ENCODE measurements around the gene ZNRD2.

ZNRD2 gene

DNA sequence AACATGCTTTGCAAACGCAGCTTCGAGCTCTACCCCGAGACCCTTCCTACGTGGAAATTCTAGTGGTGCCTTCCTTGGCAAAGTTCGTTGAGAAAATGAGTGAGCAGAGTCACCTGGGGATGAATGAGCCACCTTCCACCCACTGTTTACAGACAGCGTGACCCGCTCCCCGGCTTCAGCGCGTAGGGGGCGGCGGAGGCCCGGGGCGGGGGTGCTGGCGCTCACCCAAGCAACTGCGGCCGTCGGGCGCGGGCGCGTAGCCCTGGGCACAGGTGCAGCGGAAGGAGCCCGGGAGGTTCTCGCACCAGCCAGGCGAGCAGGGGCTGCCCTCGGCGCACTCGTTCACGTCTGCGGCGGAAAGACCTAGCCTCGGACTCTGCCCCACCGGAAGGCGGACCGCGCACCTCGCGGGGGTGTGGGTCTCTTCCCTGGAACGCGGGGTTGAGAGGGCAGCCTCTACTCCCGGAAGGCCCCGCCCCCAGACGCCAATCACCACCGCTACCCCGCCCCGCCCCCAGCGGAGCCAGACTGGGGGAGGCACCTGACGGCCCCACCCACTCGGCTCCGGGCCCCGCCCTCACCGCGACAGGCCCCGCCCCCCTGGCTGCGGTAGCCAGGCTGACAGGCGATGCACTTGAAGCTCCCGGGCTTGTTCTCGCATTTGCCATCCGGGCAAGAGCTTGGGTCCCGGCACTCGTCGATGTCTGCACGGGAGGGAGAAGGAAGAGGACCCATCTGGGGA is 23.9 kb upstream of the ZNRD2 start:
- ATAC-seq (peak; percentile 86), DNase-seq (ENCODE audit: low spot score in 2 of 2) (peak; percentile 100)
- Mint-ChIP-seq H3K27ac (peak overlapping the region; percentile 78), H3K4me3 (peak overlapping the region; percentile 75), H3K9me3 (no peaks in the 10 kb centered on the region), H3K4me1 (peaks cover 71% of the 10 kb centered on the region), H3K36me3 (peaks cover 51% of the 10 kb centered on the region)

DNA sequence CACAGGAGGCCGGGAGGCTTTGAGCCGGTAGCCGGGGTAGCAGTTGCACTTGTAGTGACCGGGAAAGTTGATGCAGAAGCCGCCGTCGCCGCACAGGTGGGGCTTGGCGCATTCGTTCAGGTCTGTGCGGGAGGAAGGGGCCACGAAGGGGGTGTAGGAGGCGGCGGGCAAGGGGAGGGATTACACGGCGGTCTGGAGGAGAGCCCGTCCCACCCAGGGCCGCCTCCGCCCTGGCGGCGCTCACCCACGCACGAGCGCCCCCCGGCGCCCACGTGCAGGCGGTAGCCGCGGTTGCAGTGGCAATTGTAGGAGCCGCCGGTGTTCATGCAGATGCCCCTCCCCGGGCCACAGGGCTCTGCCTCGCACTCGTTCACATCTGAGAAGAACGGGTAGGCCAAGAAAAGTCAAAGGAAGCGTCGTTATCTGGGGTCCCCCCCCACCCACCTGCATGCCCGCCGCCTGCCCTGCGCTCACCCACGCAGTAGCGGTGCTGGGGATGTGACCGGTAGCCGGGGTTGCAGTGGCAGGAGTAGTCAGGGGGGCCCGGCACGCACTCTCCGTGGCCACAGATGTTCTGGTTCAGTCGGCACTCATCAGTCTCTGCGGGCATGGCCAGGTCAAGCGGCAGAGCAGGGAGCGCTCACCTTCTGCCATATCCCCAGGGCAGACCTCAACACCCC is 22.7 kb upstream of the ZNRD2 start:
- no peak for DNase-seq (ENCODE audit: low spot score in 2 of 2)
- Mint-ChIP-seq H3K9me3 (no peaks in the 10 kb centered on the region), H3K4me3 (peak overlapping the region; percentile 75), H3K36me3 (peaks cover 60% of the 10 kb centered on the region), H3K27ac (peak overlapping the region; percentile 62), H3K4me1 (peaks cover 72% of the 10 kb centered on the region)
- ATAC-seq, result no peak

DNA sequence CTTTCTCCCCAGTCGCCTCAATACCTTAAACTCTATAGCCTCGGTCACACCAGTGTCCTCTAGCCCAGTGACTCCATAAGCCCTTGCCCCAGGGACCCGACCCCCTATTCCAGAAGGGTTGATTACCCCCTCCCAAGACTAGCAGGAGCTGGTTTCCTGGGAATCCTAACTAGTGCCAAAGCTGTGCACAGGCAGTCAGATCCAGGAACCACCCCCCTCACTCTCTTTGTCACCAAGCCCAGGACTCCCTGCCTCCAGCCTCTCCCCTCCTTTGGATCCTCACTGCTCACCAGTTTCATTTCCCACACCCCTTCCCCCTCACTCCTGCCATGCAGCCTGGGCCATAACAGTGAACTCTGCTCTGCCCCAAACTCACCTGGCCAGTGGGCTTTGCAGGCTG is 21.9 kb upstream of the ZNRD2 start:
- DNase-seq (ENCODE audit: low spot score in 2 of 2), result no peak
- peak overlapping the region; percentile 62 for H3K27ac Mint-ChIP-seq
- ATAC-seq, result no peak
- peak overlapping the region; percentile 75 for H3K4me3 Mint-ChIP-seq
- peaks cover 76% of the 10 kb centered on the region for H3K4me1 Mint-ChIP-seq
- peaks cover 53% of the 10 kb centered on the region for H3K36me3 Mint-ChIP-seq
- H3K9me3 Mint-ChIP-seq, result no peaks in the 10 kb centered on the region

DNA sequence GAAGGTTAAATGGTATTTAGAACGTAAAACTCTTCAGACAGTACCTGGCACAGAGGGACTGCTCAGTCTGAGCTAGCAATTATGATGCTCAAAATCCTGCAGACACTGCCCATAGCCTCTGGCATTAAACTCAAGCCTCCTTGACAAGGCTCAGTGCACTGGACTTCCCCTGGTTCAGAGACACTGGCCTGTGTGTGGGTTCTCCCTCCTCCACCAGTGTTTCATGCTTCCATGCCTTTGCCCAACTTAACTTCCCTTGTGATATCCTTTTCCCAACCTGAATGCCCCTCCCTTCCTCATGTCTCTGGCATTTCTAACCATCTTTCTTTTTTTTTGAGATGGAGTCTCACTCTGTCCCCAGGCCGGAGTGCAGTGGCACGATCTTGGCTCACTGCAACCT is 21.2 kb upstream of the ZNRD2 start:
- DNase-seq (ENCODE audit: low spot score in 2 of 2), result no peak
- peaks cover 50% of the 10 kb centered on the region for H3K36me3 Mint-ChIP-seq
- no peak overlapping the region for H3K27ac Mint-ChIP-seq
- H3K4me1 Mint-ChIP-seq, result peaks cover 73% of the 10 kb centered on the region
- H3K9me3 Mint-ChIP-seq, result no peaks in the 10 kb centered on the region
- no peak for ATAC-seq
- no peak overlapping the region for H3K4me3 Mint-ChIP-seq

DNA sequence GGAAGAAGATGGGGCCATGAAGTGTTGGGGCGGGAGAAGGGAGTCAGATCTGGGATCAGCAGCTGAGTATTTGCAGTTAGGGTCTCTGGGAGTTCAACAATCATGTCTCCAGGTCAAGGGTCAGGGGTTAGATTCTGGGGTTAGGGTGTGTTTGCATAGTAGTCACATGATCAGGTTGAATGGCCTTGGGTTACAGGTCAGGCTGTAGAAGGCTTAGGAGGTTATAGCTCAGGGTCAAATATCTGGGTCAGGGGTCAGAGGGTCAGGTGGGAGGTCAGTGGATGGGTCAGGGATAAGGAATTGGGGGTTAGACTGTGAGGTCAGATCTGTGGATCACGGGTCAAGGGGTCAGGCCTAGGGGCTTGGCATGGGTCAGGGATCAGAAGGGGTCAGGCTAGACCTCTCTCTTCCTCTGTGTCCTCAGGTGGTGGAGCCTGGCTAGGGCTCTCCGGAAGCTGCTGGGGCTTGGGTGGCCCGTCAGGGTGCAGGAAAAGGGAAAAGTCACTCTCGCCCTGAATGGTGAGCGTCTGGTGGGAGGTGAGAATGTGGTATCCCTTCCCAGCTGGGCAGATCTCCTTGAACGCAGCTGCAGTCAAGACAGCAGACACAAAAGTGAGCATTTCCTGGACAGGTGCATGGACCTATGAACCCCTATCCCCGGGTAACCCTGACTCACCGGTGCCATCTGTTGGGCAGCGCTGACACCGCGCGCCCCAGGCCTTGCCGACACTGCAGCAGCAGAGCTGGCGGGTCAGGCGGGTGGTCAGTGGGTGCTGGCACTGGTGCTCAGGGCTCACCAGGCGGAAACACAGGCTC is 18.5 kb upstream of the ZNRD2 start:
- peaks cover 74% of the 10 kb centered on the region for H3K4me1 Mint-ChIP-seq
- peak overlapping the region; percentile 79 for H3K27ac Mint-ChIP-seq
- DNase-seq (ENCODE audit: low spot score in 2 of 2) (peak; percentile 47 to 82), ATAC-seq (peak; percentile 54)
- no peak overlapping the region for H3K4me3 Mint-ChIP-seq
- peaks cover 43% of the 10 kb centered on the region for H3K36me3 Mint-ChIP-seq
- no peaks in the 10 kb centered on the region for H3K9me3 Mint-ChIP-seq

DNA sequence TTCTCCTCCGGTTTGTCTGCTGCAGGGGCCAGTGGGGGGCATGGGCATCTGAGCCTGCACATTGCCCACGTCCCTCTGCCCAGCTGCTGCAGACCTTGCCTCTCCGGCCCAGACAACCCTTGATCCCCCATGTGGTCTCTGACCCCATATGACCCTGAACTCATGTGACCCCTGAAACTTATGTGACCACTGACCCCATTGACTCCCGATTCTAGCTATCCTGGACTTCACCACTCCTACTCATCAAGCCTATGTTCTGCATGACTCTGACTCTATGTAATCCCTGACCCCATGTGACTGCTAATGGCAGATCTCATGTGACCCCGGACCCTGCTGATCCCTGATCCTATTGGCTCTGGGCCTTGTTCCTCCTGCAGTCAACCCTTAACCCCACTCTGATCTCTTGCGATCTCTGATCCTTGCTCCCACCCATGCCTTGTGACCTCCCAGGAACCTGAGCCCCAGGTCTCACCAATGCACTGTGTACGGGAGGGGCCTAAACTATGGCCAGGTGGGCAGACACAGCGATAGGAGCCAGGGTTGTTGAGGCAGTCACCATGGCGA is 17.8 kb upstream of the ZNRD2 start:
- H3K4me1 Mint-ChIP-seq, result peaks cover 76% of the 10 kb centered on the region
- ATAC-seq (no peak), DNase-seq (ENCODE audit: low spot score in 2 of 2) (no peak)
- peaks cover 43% of the 10 kb centered on the region for H3K36me3 Mint-ChIP-seq
- H3K27ac Mint-ChIP-seq, result peak overlapping the region; percentile 79
- H3K9me3 Mint-ChIP-seq, result no peaks in the 10 kb centered on the region
- H3K4me3 Mint-ChIP-seq, result no peak overlapping the region

DNA sequence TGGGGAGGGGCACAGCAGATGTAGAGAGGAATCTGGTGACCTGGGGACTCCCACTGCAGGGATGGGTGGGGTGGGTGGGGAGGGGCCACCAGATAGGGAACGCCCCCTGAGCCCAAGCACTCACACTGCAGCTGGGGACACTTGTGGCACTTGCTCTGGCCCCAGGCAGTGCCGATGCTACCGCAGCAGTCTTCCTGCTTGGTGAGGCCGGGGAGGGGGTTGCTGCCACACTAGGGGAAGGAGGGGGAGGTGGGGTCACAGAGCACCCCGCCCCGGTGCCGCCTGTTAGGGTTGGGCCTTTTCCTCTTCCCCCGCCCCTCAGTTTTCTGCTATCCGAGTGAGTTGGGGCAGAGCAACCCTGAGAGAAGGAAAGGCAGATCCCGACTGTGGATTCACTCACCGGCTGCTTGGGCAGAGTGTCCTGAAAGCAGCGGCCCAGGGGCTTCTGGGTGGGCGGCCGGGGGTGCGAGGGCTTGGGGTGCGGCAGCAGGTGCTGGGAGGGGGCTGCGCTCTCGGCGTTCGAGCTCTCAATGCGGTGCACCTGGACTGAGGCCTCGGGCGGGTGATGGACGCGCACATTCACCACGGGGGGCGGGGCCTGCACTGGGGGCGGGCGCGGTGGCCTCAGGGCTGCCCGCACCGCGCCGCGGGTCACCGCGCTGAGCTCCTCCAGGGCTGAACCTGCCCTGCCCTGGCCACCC is 16.8 kb upstream of the ZNRD2 start:
- Mint-ChIP-seq H3K9me3 (no peaks in the 10 kb centered on the region), H3K4me1 (peaks cover 67% of the 10 kb centered on the region), H3K36me3 (peaks cover 40% of the 10 kb centered on the region), H3K4me3 (peak overlapping the region; percentile 75), H3K27ac (no peak overlapping the region)
- DNase-seq (ENCODE audit: low spot score in 2 of 2), result no peak
- peak; percentile 58 for ATAC-seq

DNA sequence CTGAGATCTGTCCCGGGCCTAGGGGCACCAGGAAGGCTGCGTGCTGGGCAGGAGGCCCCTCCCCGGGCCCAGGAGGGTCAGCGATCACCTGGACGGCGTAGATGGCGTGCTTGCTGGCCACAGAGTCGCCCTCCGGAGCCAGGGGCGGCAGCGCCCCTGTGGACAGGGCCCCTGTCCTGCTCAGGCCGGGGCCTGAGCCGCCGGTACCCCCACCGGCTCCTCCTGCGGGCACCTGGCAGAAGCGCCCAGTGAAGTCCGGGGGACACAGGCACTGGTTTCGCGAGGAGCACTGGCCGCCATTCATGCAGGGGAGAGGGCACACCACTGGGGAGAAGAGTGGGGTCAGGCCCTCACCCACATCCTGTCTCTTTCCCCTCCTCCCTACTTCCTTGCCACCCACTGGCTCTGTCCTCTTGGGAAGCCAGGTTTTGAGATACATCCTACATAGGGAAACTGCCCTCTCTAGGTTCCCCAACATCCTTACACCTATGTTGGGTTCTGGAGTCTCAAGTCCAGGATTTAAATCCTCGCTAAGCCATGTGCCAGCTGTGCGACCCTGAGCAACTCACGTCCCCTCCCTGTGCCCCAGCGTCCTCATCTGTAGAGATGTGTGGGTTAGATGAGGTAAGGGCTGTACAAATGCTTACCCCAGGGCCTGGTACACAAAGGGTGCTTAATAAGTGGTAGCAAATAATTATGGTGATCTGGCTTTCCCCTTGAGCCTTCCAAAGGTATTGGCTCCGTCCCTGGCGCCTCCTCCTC is 16.0 kb upstream of the ZNRD2 start:
- ATAC-seq, result no peak
- Mint-ChIP-seq H3K27ac (peak overlapping the region; percentile 90), H3K4me1 (peaks cover 66% of the 10 kb centered on the region), H3K4me3 (peak overlapping the region; percentile 75), H3K36me3 (peaks cover 32% of the 10 kb centered on the region), H3K9me3 (no peaks in the 10 kb centered on the region)
- no peak for DNase-seq (ENCODE audit: low spot score in 2 of 2)

DNA sequence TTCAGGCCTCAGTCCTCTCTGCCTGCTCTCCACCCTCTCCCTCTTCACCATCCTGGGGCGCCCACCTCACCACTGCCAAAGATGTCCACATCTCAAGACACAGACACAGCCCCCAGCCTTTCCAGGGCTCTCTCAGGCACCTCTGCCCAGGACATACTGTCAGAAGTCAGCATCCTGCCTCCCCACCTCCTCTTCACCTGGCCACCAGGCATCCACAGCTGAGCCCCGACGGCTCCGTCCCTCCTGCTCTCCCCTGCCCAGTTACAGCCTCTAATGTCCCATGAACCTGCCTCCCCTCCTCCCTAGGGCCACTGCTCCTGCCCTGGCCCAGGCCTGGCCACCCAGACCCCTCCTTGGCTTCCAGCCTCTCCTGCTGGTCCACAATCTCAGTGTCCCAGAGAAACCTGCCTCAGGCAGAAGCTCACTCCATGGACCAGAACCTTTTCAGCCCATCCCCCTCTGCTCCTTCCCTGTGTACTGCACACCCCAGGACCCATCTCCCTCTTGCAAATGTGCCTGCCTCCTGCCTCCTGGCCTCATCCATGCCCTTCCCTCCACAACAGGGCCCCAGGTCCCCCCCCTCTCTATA is 15.3 kb upstream of the ZNRD2 start:
- ATAC-seq (no peak), DNase-seq (ENCODE audit: low spot score in 2 of 2) (no peak)
- Mint-ChIP-seq H3K9me3 (no peaks in the 10 kb centered on the region), H3K27ac (peak overlapping the region; percentile 90), H3K4me1 (peaks cover 72% of the 10 kb centered on the region), H3K4me3 (peak overlapping the region; percentile 75), H3K36me3 (peaks cover 28% of the 10 kb centered on the region)

DNA sequence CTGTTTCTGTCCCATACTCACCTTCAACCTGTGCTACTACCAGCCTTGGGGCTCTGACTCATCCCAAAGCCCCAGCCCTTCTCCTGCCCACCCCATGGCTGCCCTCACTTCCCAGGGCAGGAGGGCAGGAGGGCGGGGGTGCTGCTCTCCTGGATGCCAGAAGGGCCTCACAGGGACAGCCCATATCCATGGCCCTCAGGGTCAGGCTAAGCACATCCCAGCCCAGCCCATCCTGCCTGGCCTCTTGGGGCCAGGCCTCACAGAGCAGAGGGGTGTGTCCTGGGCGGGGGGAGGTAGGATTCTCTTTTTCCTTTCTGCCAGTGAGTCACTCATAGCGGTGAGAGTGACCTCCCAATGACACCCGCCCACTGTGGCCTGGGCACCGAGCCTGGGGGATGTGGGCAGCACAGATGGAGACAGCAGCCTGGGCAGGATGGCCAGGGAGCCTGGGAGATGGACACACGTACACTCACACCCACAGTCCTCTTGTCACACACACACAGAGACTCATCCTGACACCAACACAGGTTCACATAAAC is 14.5 kb upstream of the ZNRD2 start:
- ATAC-seq (peak; percentile 46), DNase-seq (ENCODE audit: low spot score in 2 of 2) (no peak)
- no peaks in the 10 kb centered on the region for H3K9me3 Mint-ChIP-seq
- H3K4me3 Mint-ChIP-seq, result peak overlapping the region; percentile 75
- peaks cover 20% of the 10 kb centered on the region for H3K36me3 Mint-ChIP-seq
- peaks cover 80% of the 10 kb centered on the region for H3K4me1 Mint-ChIP-seq
- peak overlapping the region; percentile 90 for H3K27ac Mint-ChIP-seq

DNA sequence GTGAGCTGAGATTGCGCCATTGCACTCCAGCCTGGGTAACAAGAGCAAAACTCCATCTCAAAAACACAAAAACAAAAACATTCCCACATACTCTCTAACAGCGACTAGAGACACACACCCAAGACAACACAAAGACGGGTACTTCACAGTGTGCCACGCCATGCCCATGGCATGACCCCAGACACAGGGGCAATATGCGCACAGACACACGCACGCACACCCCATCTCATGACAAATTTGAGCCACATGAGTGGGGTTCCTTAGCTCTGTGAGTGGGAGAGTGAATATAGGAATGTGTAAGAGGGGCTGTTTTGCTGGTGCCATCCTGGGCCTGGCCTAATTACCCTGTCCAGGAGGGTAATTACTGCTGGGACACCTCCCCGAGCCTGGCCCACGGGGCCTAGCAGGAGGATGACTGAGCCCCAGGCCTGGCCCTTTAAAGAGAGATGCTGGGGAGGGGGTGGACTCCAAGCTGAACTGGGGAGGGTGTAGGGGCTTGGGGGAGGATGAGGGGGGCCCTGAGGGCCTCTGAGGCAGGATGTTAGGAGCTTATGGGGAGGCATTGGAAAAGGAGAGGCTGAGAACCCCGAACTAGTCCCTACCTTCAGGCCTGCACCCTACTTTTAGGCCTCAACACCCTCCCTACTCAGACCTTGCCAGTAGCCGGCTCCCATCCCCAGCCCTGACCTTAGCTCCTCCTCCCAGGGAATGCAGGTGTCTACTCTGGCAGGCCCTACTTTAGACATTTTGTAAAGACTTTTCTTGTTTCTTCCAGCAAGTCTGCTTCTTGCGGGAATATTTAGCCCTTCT is 13.6 kb upstream of the ZNRD2 start:
- Mint-ChIP-seq H3K4me1 (peaks cover 73% of the 10 kb centered on the region), H3K4me3 (peak overlapping the region; percentile 75), H3K9me3 (no peaks in the 10 kb centered on the region), H3K27ac (peak overlapping the region; percentile 90), H3K36me3 (peaks cover 11% of the 10 kb centered on the region)
- ATAC-seq (no peak), DNase-seq (ENCODE audit: low spot score in 2 of 2) (no peak)

DNA sequence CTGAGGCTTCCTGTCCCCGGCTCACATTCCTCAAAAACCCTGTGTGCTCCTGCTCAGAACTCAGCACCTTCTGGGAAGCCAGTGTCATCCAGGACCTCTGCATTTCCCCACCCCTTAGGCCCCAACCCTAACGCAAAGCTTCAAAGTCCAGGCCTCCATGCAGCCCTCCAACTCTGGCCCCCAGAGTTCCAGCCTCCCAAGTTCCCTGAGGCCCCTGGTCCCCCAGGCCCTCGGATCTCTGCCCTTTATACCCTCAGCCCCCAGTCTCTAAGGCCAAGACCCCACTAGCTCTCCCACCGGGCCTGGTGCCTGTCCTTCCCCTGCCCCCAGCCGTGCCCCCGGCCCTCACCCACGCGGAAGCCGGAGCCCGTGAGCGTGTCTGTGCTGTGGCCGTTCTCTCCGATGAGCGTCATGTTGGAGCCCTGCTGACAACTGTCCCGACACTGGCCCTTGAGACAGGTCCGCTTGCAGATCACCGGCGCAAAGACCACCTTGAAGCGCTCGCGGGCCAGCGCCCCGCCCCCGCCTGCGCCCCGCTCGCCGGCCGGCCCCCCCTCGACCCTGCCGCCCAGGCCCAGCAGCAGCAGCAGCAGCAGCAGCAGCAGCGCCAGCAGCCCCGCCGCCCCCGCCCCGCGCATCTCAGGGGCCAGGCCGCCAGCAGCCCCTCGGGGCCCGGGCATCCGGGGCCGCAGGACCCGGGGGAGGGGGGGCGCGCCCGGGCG is 12.8 kb upstream of the ZNRD2 start:
- ATAC-seq, result no peak
- H3K4me1 Mint-ChIP-seq, result peaks cover 71% of the 10 kb centered on the region

More for the DNA sequence above, 12.8 kb upstream of the ZNRD2 start:
- peaks cover 5% of the 10 kb centered on the region for H3K36me3 Mint-ChIP-seq
- H3K27ac Mint-ChIP-seq, result peak overlapping the region; percentile 90
- H3K4me3 Mint-ChIP-seq, result peak overlapping the region; percentile 75
- DNase-seq (ENCODE audit: low spot score in 2 of 2), result no peak
- H3K9me3 Mint-ChIP-seq, result no peaks in the 10 kb centered on the region

Measured in stimulated activated effector memory CD8-positive, alpha-beta T cell treated with anti-CD3 and anti-CD28 coated beads, Interleukin-12 subunit alpha, Interleukin-12 subunit beta, amount 100 ng/mL, for 72 hours (primary cell).